ENCODE results near the gene SLC34A3. TPM values are rescaled to one million over a fixed set of nuclear protein-coding genes. Genes with fewer than 3 reads are reported as not detected.

The SLC34A3 gene
- total and polyA plus RNA-seq, 2 donors (not counting 1 experiment from before 2014, with no cell fraction given), result not detected

- no peak overlapping the region for H3K4me2 ChIP-seq (replicated peaks; ENCODE audit: low read depth, low read length, poor library complexity, severe bottlenecking)
- H3K9ac ChIP-seq (ENCODE audit: low read length), result no peak overlapping the region
- H3K4me3 ChIP-seq (ENCODE audit: control extremely low read depth in 1 of 5, extremely low read depth in 1 of 5, insufficient read depth in 1 of 5, low read depth in 2 of 5, low read length in 4 of 5), result no peak overlapping the region
- ChIA-PET CTCF (interaction anchor here (0.7 to 0.9 kb wide), 3 partner anchors 10 to 225 kb away, joined by 3 to 7 read pairs (median 3); no protein-coding TSS in a partner anchor), POLR2A (interaction anchor here (0.7 kb wide), 1 partner anchor 241 kb away, joined by 6 read pairs; the partner anchor contains the start of gene NSMF)
- no peaks in the 10 kb centered on the region for H3K27me3 ChIP-seq (replicated peaks in 1 of 4; ENCODE audit: control extremely low read depth in 1 of 4, control insufficient read depth in 3 of 4, insufficient read depth in 4 of 4, low read length in 3 of 4)
- no peak overlapping the region for H3K27ac ChIP-seq (ENCODE audit: low read length in 2 of 2)
- Mint-ChIP-seq H3K4me1 (peaks cover 10% of the 10 kb centered on the region), H3K4me3 (no peak overlapping the region), H3K9me3 (ENCODE audit: insufficient read depth) (no peaks in the 10 kb centered on the region), H3K27ac (no peak overlapping the region), H3K27me3 (no peaks in the 10 kb centered on the region)
- no peak for ATAC-seq (ENCODE audit: low read depth)
- TF ChIP-seq EZH2 (IDR thresholded peaks at IDR 0.05; ENCODE audit: borderline replicate concordance, insufficient read depth, low read depth, low read length, poor library complexity, severe bottlenecking), result no peak
- H3K9me3 ChIP-seq (ENCODE audit: control extremely low read depth in 1 of 3, control insufficient read depth in 2 of 3, insufficient read depth in 1 of 3, low read length in 2 of 3), result no peaks in the 10 kb centered on the region
- intact Hi-C loops (cut with micrococcal nuclease), result no loop called here
- no peaks in the 10 kb centered on the region for H3K79me2 ChIP-seq (ENCODE audit: control insufficient read depth, insufficient read depth, low read length)
- no peak overlapping the region for H2AFZ ChIP-seq (ENCODE audit: insufficient read depth, low read depth, low read length, poor library complexity, severe bottlenecking)
- no peaks in the 10 kb centered on the region for H4K20me1 ChIP-seq (ENCODE audit: control insufficient read depth, insufficient read depth, low read length, poor library complexity, severe bottlenecking)
- H3K4me1 ChIP-seq (ENCODE audit: control insufficient read depth in 2 of 2, insufficient read depth in 2 of 2, low read length in 2 of 2), result peaks cover 6 to 14% of the 10 kb centered on the region in 2 donors
- H3K36me3 ChIP-seq (replicated peaks in 1 of 2; ENCODE audit: control extremely low read depth in 1 of 2, control insufficient read depth in 1 of 2, extremely low read depth in 1 of 2, insufficient read depth in 2 of 2, low read length in 1 of 2), result no peaks in the 10 kb centered on the region
- DNase-seq, result no peak
- 93% methylated on average over 12 of the region's 12 CpGs for WGBS (ENCODE audit: insufficient coverage)
Observed at GRCh38 chr9:137218754-137219271, 11.9 kb upstream of the SLC34A3 start.

- 96% methylated on average over 10 of the region's 10 CpGs for WGBS (ENCODE audit: insufficient coverage)
- DNase-seq, result no peak
- no peak overlapping the region for H3K4me2 ChIP-seq (replicated peaks; ENCODE audit: low read depth, low read length, poor library complexity, severe bottlenecking)
- no peak overlapping the region for H3K27ac ChIP-seq (ENCODE audit: low read length in 2 of 2)
- H3K9me3 ChIP-seq (ENCODE audit: control extremely low read depth in 1 of 3, control insufficient read depth in 2 of 3, insufficient read depth in 1 of 3, low read length in 2 of 3), result no peaks in the 10 kb centered on the region
- no peak overlapping the region for H3K4me3 ChIP-seq (ENCODE audit: control extremely low read depth in 1 of 5, extremely low read depth in 1 of 5, insufficient read depth in 1 of 5, low read depth in 2 of 5, low read length in 4 of 5)
- no peak overlapping the region for H3K9ac ChIP-seq (ENCODE audit: low read length)
- Mint-ChIP-seq H3K27me3 (no peaks in the 10 kb centered on the region), H3K4me3 (no peak overlapping the region), H3K4me1 (peaks cover 12% of the 10 kb centered on the region), H3K9me3 (ENCODE audit: insufficient read depth) (no peaks in the 10 kb centered on the region), H3K27ac (no peak overlapping the region)
- H3K79me2 ChIP-seq (ENCODE audit: control insufficient read depth, insufficient read depth, low read length), result no peaks in the 10 kb centered on the region
- intact Hi-C loops (cut with micrococcal nuclease), result loop anchor here (5.0 kb wide), 1 partner anchor 387 kb away; the partner anchor contains the start of gene ARRDC1
- H3K4me1 ChIP-seq (ENCODE audit: control insufficient read depth in 2 of 2, insufficient read depth in 2 of 2, low read length in 2 of 2), result peaks cover 9 to 20% of the 10 kb centered on the region in 2 donors
- CTCF ChIA-PET, result interaction anchor here (0.9 kb wide), 1 partner anchor 11 kb away, joined by 3 read pairs; no protein-coding TSS in a partner anchor
- TF ChIP-seq CTCF (IDR thresholded peaks at IDR 0.05) (no peak), EZH2 (IDR thresholded peaks at IDR 0.05; ENCODE audit: borderline replicate concordance, insufficient read depth, low read depth, low read length, poor library complexity, severe bottlenecking) (no peak)
- POLR2A ChIA-PET, result interaction anchor here (0.7 to 1.1 kb wide), 3 partner anchors 19 to 539 kb away, joined by 3 to 10 read pairs (median 5); partner anchors contain the start of gene TPRN
- H3K27me3 ChIP-seq (replicated peaks in 1 of 4; ENCODE audit: control extremely low read depth in 1 of 4, control insufficient read depth in 3 of 4, insufficient read depth in 4 of 4, low read length in 3 of 4), result no peaks in the 10 kb centered on the region
- no peak for ATAC-seq (ENCODE audit: low read depth)
- no peak overlapping the region for H2AFZ ChIP-seq (ENCODE audit: insufficient read depth, low read depth, low read length, poor library complexity, severe bottlenecking)
- no peaks in the 10 kb centered on the region for H4K20me1 ChIP-seq (ENCODE audit: control insufficient read depth, insufficient read depth, low read length, poor library complexity, severe bottlenecking)
- H3K36me3 ChIP-seq (replicated peaks in 1 of 2; ENCODE audit: control extremely low read depth in 1 of 2, control insufficient read depth in 1 of 2, extremely low read depth in 1 of 2, insufficient read depth in 2 of 2, low read length in 1 of 2), result no peaks in the 10 kb centered on the region
Observed at GRCh38 chr9:137219757-137220316, 10.9 kb upstream of the SLC34A3 start.

Data from B cell (primary cell).